Measurements from ENCODE around the gene EFHC2.
A peak's percentile ranks its signal among the peaks of the same experiment; 100 is the strongest.
"Not testable (repeated sequence)": the region's sequence is repeated elsewhere in the genome, so short reads cannot be mapped to it uniquely, and the experiment has no call there.

EFHC2 gene

GRCh38 chrX:44291468-44292092 lies 51.9 kb downstream of the EFHC2 start:
- DNase-seq = no peak

- DNase-seq = no peak
Observed at GRCh38 chrX:44290718-44291117, 52.8 kb downstream of the EFHC2 start.

GRCh38 chrX:44282753-44283152 lies 60.7 kb downstream of the EFHC2 start:
- no peak for DNase-seq

GRCh38 chrX:44280116-44280515 lies 63.4 kb downstream of the EFHC2 start:
- no peak for DNase-seq

GRCh38 chrX:44274096-44274495 lies 69.4 kb downstream of the EFHC2 start:
- DNase-seq = no peak

- no peak for DNase-seq
Observed at GRCh38 chrX:44267861-44268260, 75.6 kb downstream of the EFHC2 start.

- DNase-seq = no peak
Observed at GRCh38 chrX:44267116-44267515, 76.4 kb downstream of the EFHC2 start.

- no peak for DNase-seq
Observed at GRCh38 chrX:44265559-44265958, 77.9 kb downstream of the EFHC2 start.

GRCh38 chrX:44264936-44265335 lies 78.5 kb downstream of the EFHC2 start:
- DNase-seq = no peak

GRCh38 chrX:44261286-44261685 lies 82.2 kb downstream of the EFHC2 start:
- DNase-seq = no peak

- DNase-seq = no peak
Observed at GRCh38 chrX:44260609-44261008, 82.9 kb downstream of the EFHC2 start.

- not testable (repeated sequence) for DNase-seq
Observed at GRCh38 chrX:44255742-44256141, 87.7 kb downstream of the EFHC2 start.

GRCh38 chrX:44253575-44253942 lies 89.9 kb downstream of the EFHC2 start:
- DNase-seq = no peak

GRCh38 chrX:44252688-44253574 lies 90.5 kb downstream of the EFHC2 start:
- DNase-seq = not testable (repeated sequence)

- DNase-seq = no peak
Observed at GRCh38 chrX:44247468-44247867, 96.0 kb downstream of the EFHC2 start.

- no peak for DNase-seq
Observed at GRCh38 chrX:44246826-44247225, 96.6 kb downstream of the EFHC2 start.

- no peak for DNase-seq
Observed at GRCh38 chrX:44245733-44246132, 97.7 kb downstream of the EFHC2 start.

- DNase-seq = peak; percentile 52
Observed at GRCh38 chrX:44244008-44244407, 99.5 kb downstream of the EFHC2 start.

- DNase-seq = no peak
Observed at GRCh38 chrX:44241546-44241945, 101.9 kb downstream of the EFHC2 start.

GRCh38 chrX:44240036-44240435 lies 103.4 kb downstream of the EFHC2 start:
- no peak for DNase-seq

- no peak for DNase-seq
Observed at GRCh38 chrX:44239036-44239435, 104.4 kb downstream of the EFHC2 start.

- DNase-seq = no peak
Observed at GRCh38 chrX:44235534-44235933, 107.9 kb downstream of the EFHC2 start.

- no peak for DNase-seq
Observed at GRCh38 chrX:44234541-44234940, 108.9 kb downstream of the EFHC2 start.

GRCh38 chrX:44234116-44234515 lies 109.4 kb downstream of the EFHC2 start:
- DNase-seq = no peak

GRCh38 chrX:44232081-44232480 lies 111.4 kb downstream of the EFHC2 start:
- DNase-seq = no peak
